H9 (cell line): ENCODE measurements around the gene PGBD5. TPM values are rescaled to one million over a fixed set of nuclear protein-coding genes. Genes with fewer than 3 reads are reported as not detected.
A peak's percentile ranks its signal among the peaks of the same experiment; 100 is the strongest.

Experiments used
- DNase-seq: peaks from one replicate; pipeline ENCODE4 v3.0.0-alpha.2; 2017
- H2AFZ ChIP-seq: one replicate; pipeline ENCODE4 v1.6.1; 2013; ENCODE audit warnings: mild to moderate bottlenecking, low read length, control low read depth, moderate library complexity
- H2AK5ac ChIP-seq: 2 replicates; pipeline ENCODE4 v1.6.1; 2013; ENCODE audit warnings: low read length, control low read depth, mixed read lengths; ENCODE audit not compliant: insufficient read length
- H2BK120ac ChIP-seq: one replicate; pipeline ENCODE4 v1.6.1; 2013; ENCODE audit warnings: low read depth, mild to moderate bottlenecking, low read length, control low read depth, inconsistent platforms; ENCODE audit not compliant: poor library complexity, severe bottlenecking
- H2BK12ac ChIP-seq: 2 replicates; pipeline ENCODE4 v1.6.1; 2013; ENCODE audit warnings: low read length, control low read depth, mixed read lengths, low read depth; ENCODE audit not compliant: insufficient read length
- H2BK15ac ChIP-seq: 2 replicates; pipeline ENCODE4 v1.6.1; 2013; ENCODE audit warnings: low read depth, low read length, control low read depth
- H2BK20ac ChIP-seq: one replicate; pipeline ENCODE4 v1.6.1; 2013; ENCODE audit warnings: low read depth, mild to moderate bottlenecking, low read length, control low read depth, inconsistent platforms; ENCODE audit not compliant: poor library complexity, severe bottlenecking
- H2BK5ac ChIP-seq: 2 replicates; pipeline ENCODE4 v1.6.1; 2013; ENCODE audit warnings: low read length, control low read depth, mixed read lengths; ENCODE audit not compliant: insufficient read length
- H3K14ac ChIP-seq: 2 replicates; pipeline ENCODE4 v1.6.1; 2013; ENCODE audit warnings: low read length, control low read depth; ENCODE audit not compliant: insufficient read depth
- H3K18ac ChIP-seq: 2 replicates; pipeline ENCODE4 v1.6.1; 2013; ENCODE audit warnings: low read depth, mild to moderate bottlenecking, mixed read lengths, low read length, control low read depth; ENCODE audit not compliant: insufficient read length
- H3K23ac ChIP-seq: 2 replicates; pipeline ENCODE4 v1.6.1; 2013; ENCODE audit warnings: low read length, control low read depth, mixed read lengths, low read depth; ENCODE audit not compliant: insufficient read length
- H3K23me2 ChIP-seq: 2 replicates; pipeline ENCODE4 v1.6.1; 2013; ENCODE audit warnings: low read depth, mild to moderate bottlenecking, mixed read lengths, low read length, control low read depth; ENCODE audit not compliant: insufficient read length, poor library complexity, severe bottlenecking
- H3K27ac ChIP-seq: 2 replicates; pipeline ENCODE4 v1.5.1; 2013; ENCODE audit warnings: low read length, control low read depth, mixed read lengths, low read depth; ENCODE audit not compliant: insufficient read length
- H3K27me3 ChIP-seq: 2 replicates; pipeline ENCODE4 v1.6.1; 2013; ENCODE audit warnings: low read length, control low read depth, inconsistent platforms; ENCODE audit not compliant: insufficient read depth
- H3K4ac ChIP-seq: 2 replicates; pipeline ENCODE4 v1.6.1; 2013; ENCODE audit warnings: low read depth, mild to moderate bottlenecking, control low read depth, inconsistent platforms, low read length, moderate library complexity
- H3K4me1 ChIP-seq: 2 replicates; pipeline ENCODE4 v1.6.1; 2013; ENCODE audit warnings: low read length, control low read depth, inconsistent platforms; ENCODE audit not compliant: insufficient read depth
- H3K4me2 ChIP-seq: 2 replicates; pipeline ENCODE4 v1.6.1; 2013; ENCODE audit warnings: low read length, control low read depth, mixed read lengths; ENCODE audit not compliant: insufficient read length, insufficient read depth
- H3K56ac ChIP-seq: 2 replicates; pipeline ENCODE4 v1.6.1; 2013; ENCODE audit warnings: low read depth, mild to moderate bottlenecking, mixed read lengths, low read length, control low read depth; ENCODE audit not compliant: insufficient read length
- H3K79me1 ChIP-seq: 2 replicates; pipeline ENCODE4 v1.6.1; 2013; ENCODE audit warnings: low read depth, mild to moderate bottlenecking, moderate library complexity, low read length, control low read depth, inconsistent platforms; ENCODE audit not compliant: insufficient read depth, poor library complexity, severe bottlenecking
- H3K79me2 ChIP-seq: 2 replicates; pipeline ENCODE4 v1.6.1; 2013; ENCODE audit warnings: low read length, control low read depth, inconsistent platforms; ENCODE audit not compliant: insufficient read depth
- H3K9ac ChIP-seq: 2 replicates; pipeline ENCODE4 v1.6.1; 2013; ENCODE audit warnings: low read length, control low read depth, mixed read lengths; ENCODE audit not compliant: insufficient read length; ENCODE audit errors: extremely low read depth
- H3K9me3 ChIP-seq: one replicate; pipeline ENCODE4 v1.6.1; 2013; ENCODE audit warnings: low read depth, low read length, inconsistent platforms; ENCODE audit not compliant: control insufficient read depth
- H3T11ph ChIP-seq: one replicate; pipeline ENCODE4 v1.6.1; 2013; ENCODE audit warnings: mild to moderate bottlenecking, low read length, control low read depth, inconsistent platforms
- H4K20me1 ChIP-seq: one replicate; pipeline ENCODE4 v1.6.1; 2013; ENCODE audit not compliant: control insufficient read depth, insufficient read length, insufficient read depth
- H4K5ac ChIP-seq: 2 replicates; pipeline ENCODE4 v1.6.1; 2013; ENCODE audit warnings: low read depth, mild to moderate bottlenecking, mixed read lengths, low read length, control low read depth; ENCODE audit not compliant: insufficient read length
- H4K8ac ChIP-seq: replicated peaks from 2 replicates; pipeline ENCODE4 v1.6.1; 2013; ENCODE audit warnings: low read length, control low read depth, mixed read lengths, low read depth; ENCODE audit not compliant: insufficient read length
- H4K91ac ChIP-seq: 2 replicates; pipeline ENCODE4 v1.6.1; 2013; ENCODE audit warnings: low read depth, mild to moderate bottlenecking, moderate library complexity, mixed read lengths, low read length, control low read depth; ENCODE audit not compliant: insufficient read length
- H3K27ac Mint-ChIP-seq, 3 experiments: 2 replicates in 2 of 3; 3 replicates in 1 of 3; pipeline ENCODE4 v1.8.0; 2020 to 2021; ENCODE audit warnings: mixed read lengths in 3 of 3, mild to moderate bottlenecking in 1 of 3, moderate library complexity in 1 of 3
- H3K27me3 Mint-ChIP-seq: 2 replicates; pipeline ENCODE4 v1.8.0; 2021; ENCODE audit warnings: low read depth, mild to moderate bottlenecking, moderate library complexity, mixed read lengths
- H3K36me3 Mint-ChIP-seq, 3 experiments: 2 replicates in 2 of 3; 3 replicates in 1 of 3; pipeline ENCODE4 v1.8.0; 2020 to 2021; ENCODE audit warnings: low read depth in 3 of 3, mixed read lengths in 3 of 3; ENCODE audit not compliant: insufficient read depth in 1 of 3
- H3K4me1 Mint-ChIP-seq, 2 experiments: 2 replicates each; pipeline ENCODE4 v1.8.0; 2020; ENCODE audit warnings: mixed read lengths in 2 of 2
- H3K4me3 Mint-ChIP-seq, 2 experiments: 2 replicates in 1 of 2; 3 replicates in 1 of 2; pipeline ENCODE4 v1.8.0; 2020 to 2021; ENCODE audit warnings: mild to moderate bottlenecking in 2 of 2, mixed read lengths in 2 of 2, moderate library complexity in 1 of 2
- H3K9me3 Mint-ChIP-seq, 2 experiments: 2 replicates in 1 of 2; 3 replicates in 1 of 2; pipeline ENCODE4 v1.8.0; 2020; ENCODE audit warnings: mild to moderate bottlenecking in 2 of 2, mixed read lengths in 2 of 2, moderate library complexity in 1 of 2
- CTCF ChIP-seq: fragments of 200-600 bp; sonication (generic); conservative IDR thresholded peaks from 3 replicates; pipeline ENCODE4 v1.8.0; 2021; ENCODE audit warnings: antibody characterized with exemption, mild to moderate bottlenecking
- WGBS: extraction: QIAGEN DNeasy Blood & Tissue Kit; methylation state at CpG from one replicate; pipeline ENCODE4 v1.1.7; 2013; ENCODE audit warnings: missing lambda C conversion rate, low lambda C conversion rate, mixed read lengths; ENCODE audit not compliant: insufficient read length; ENCODE audit errors: extremely low coverage; 5-methylcytosine and 5-hydroxymethylcytosine counted together
- total RNA-seq: library from RNA; stranded (reverse); gene quantifications from 2 replicates; pipeline ENCODE4 v1.2.1, GENCODE V29; 2021

The PGBD5 gene
- total RNA-seq, 1 experiment from 2014 or later: 19.1 TPM

GRCh38 chr1:230270185-230270558, 156.0 kb downstream of the PGBD5 start:
- no peak overlapping the region for H4K91ac ChIP-seq
- no peak overlapping the region for H2AFZ ChIP-seq
- H3T11ph ChIP-seq: no peak overlapping the region
- H2BK20ac ChIP-seq: no peak overlapping the region
- Mint-ChIP-seq H3K9me3 (no peaks in the 10 kb centered on the region), H3K36me3 (peaks cover 4 to 10% (median 10%) of the 10 kb centered on the region in 3 experiments; a peak in 6 of 7 replicates), H3K4me3 (no peak overlapping the region), H3K27ac (peak overlapping the region in 1 of 3 experiments; percentile 17; a peak in 3 of 7 replicates), H3K4me1 (peaks cover 2% of the 10 kb centered on the region in 2 experiments; a peak in 2 of 4 replicates), H3K27me3 (no peaks in the 10 kb centered on the region)
- H3K27me3 ChIP-seq: no peaks in the 10 kb centered on the region
- H4K8ac ChIP-seq: no peak overlapping the region
- no peaks in the 10 kb centered on the region for H3K79me1 ChIP-seq
- no peak overlapping the region for H2BK12ac ChIP-seq
- no peak overlapping the region for H2AK5ac ChIP-seq
- no peaks in the 10 kb centered on the region for H3K23me2 ChIP-seq
- no peak overlapping the region for H2BK120ac ChIP-seq
- H3K9ac ChIP-seq: no peak overlapping the region
- H3K4me1 ChIP-seq: no peaks in the 10 kb centered on the region
- H4K20me1 ChIP-seq: no peaks in the 10 kb centered on the region
- DNase-seq: no peak
- no peak for TF ChIP-seq CTCF
- WGBS: no CpG with 5 or more reads among the region's 1 CpG
- H3K23ac ChIP-seq: no peak overlapping the region
- no peak overlapping the region for H3K4ac ChIP-seq
- H2BK5ac ChIP-seq: no peak overlapping the region
- H3K79me2 ChIP-seq: no peaks in the 10 kb centered on the region
- no peak overlapping the region for H3K4me2 ChIP-seq
- no peak overlapping the region for H3K27ac ChIP-seq
- no peak overlapping the region for H3K56ac ChIP-seq
- no peak overlapping the region for H2BK15ac ChIP-seq
- H3K18ac ChIP-seq: no peak overlapping the region
- H3K14ac ChIP-seq: no peak overlapping the region
- no peaks in the 10 kb centered on the region for H3K9me3 ChIP-seq
- H4K5ac ChIP-seq: no peak overlapping the region
